ENCODE measurements around the gene YIPF7. TPM values are rescaled to one million over a fixed set of nuclear protein-coding genes. Genes with fewer than 3 reads are reported as not detected.

Gene YIPF7
- total and polyA plus RNA-seq, 9 of the 15 experiments (the other 6 are each of a cell fraction or from before 2014, with no cell fraction given), result 0.14 TPM; not detected in 8

- TF ChIP-seq RERE (CRISPR knock-in tag; IDR thresholded peaks at IDR 0.05; ENCODE audit: borderline replicate concordance) (no peak), DNMT1 (IDR thresholded peaks at IDR 0.05) (no peak), KLF10 (CRISPR knock-in tag; IDR thresholded peaks at IDR 0.05) (no peak), REST (IDR thresholded peaks at IDR 0.05; ENCODE audit: borderline replicate concordance) (peak; percentile 26; the same call in 1 of the 2 replicates), REST (CRISPR knock-in tag; IDR thresholded peaks at IDR 0.05; ENCODE audit: low read depth) (no peak), RAD21 (CRISPR knock-in tag; conservative IDR thresholded peaks at IDR 0.05 in 1 of 2, IDR thresholded peaks at IDR 0.05 in 1 of 2) (peak; percentile 30 to 60), SMC3 (conservative IDR thresholded peaks at IDR 0.05; ENCODE audit: insufficient read depth, low read depth, low read length) (peak; percentile 49; the same call in 1 of the 2 replicates), CTCF (IDR thresholded peaks at IDR 0.05 in 2 of 3, conservative IDR thresholded peaks at IDR 0.05 in 1 of 3; ENCODE audit: insufficient read depth in 2 of 3, low read depth in 1 of 3, low read length in 3 of 3) (peak; percentile 44 to 70 (median 61); a peak in 5 of 6 replicates), PRPF4 (IDR thresholded peaks at IDR 0.05; ENCODE audit: insufficient read depth, low read depth, low read length, poor library complexity, severe bottlenecking) (no peak), SMARCA4 (IDR thresholded peaks at IDR 0.05) (no peak), KDM2B (CRISPR knock-in tag; IDR thresholded peaks at IDR 0.05) (no peak), POLR2AphosphoS2 (IDR thresholded peaks at IDR 0.05; ENCODE audit: low read length) (no peak)
Measured at GRCh38 chr4:44629280-44629866, 22.1 kb downstream of the YIPF7 start (continued).
